HG02973 (cell line): ENCODE data around the gene ENG.
"Not testable (repeated sequence)": the region's sequence is repeated elsewhere in the genome, so short reads cannot be mapped to it uniquely, and the experiment has no call there.

ENCODE experiments used
- ATAC-seq: cut with Tn5 transposase; IDR thresholded peaks from one replicate; pipeline ENCODE4 v1.9.1; 2021; ENCODE audit warnings: moderate library complexity; ENCODE audit not compliant: unreplicated experiment

The ENG gene

GRCh38 chr9:127878652-127879390, 24.4 kb upstream of the ENG start:
- ATAC-seq, result no peak

GRCh38 chr9:127878001-127878651, 23.7 kb upstream of the ENG start:
- ATAC-seq, result no peak

GRCh38 chr9:127877566-127877998, 23.1 kb upstream of the ENG start, which contains the start of gene AK1:
AK1 (minus strand) TSS chr9:127877675; CDS start chr9:127874617, 3,058 bp downstream.
- no peak for ATAC-seq

- no peak for ATAC-seq
Observed at GRCh38 chr9:127876764-127877562, 22.5 kb upstream of the ENG start.

- no peak for ATAC-seq
Observed at GRCh38 chr9:127876026-127876763, 21.7 kb upstream of the ENG start.

- ATAC-seq, result no peak
Observed at GRCh38 chr9:127875306-127875966, 21.0 kb upstream of the ENG start.

- ATAC-seq, result no peak
Observed at GRCh38 chr9:127874301-127875221, 20.1 kb upstream of the ENG start.

GRCh38 chr9:127873886-127874285, 19.4 kb upstream of the ENG start:
- ATAC-seq, result no peak

- no peak for ATAC-seq
Observed at GRCh38 chr9:127873223-127873691, 18.8 kb upstream of the ENG start.

- no peak for ATAC-seq
Observed at GRCh38 chr9:127872369-127873222, 18.1 kb upstream of the ENG start.

GRCh38 chr9:127871531-127871930, 17.1 kb upstream of the ENG start:
- no peak for ATAC-seq

- ATAC-seq, result no peak
Observed at GRCh38 chr9:127870887-127871286, 16.4 kb upstream of the ENG start.

- ATAC-seq, result not testable (repeated sequence)
Observed at GRCh38 chr9:127870153-127870491, 15.7 kb upstream of the ENG start.

- no peak for ATAC-seq
Observed at GRCh38 chr9:127869310-127870152, 15.1 kb upstream of the ENG start.

- ATAC-seq, result no peak
Observed at GRCh38 chr9:127868278-127868902, 13.9 kb upstream of the ENG start.

- no peak for ATAC-seq
Observed at GRCh38 chr9:127867356-127868277, 13.2 kb upstream of the ENG start.
